Measurements from ENCODE around the gene PPP2R1B.

The PPP2R1B gene

DNA sequence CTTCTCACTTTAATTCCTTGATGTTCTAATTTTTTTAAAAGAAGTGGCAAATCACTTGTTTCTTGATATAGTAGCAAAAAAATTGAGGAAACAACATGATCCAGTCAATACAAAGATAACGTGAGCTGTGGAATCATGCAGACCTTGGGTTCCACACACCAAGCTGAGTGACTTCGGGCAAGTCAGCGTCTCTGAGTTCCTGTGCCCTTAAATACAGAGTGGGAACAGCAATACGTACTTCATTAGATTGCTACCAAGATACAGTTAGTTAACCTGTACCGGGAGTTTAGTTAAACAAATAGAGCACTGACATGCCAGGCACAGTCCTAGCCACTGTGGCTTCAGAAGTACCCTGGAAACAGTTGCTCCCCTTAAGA is 58.5 kb downstream of the PPP2R1B start:
- DNase-seq (ENCODE audit: low read depth in 1 of 2, low spot score in 1 of 2), result no peak
- no peak for TF ChIP-seq JUND (IDR thresholded peaks at IDR 0.05; ENCODE audit: low read depth)
- in situ Hi-C loops (cut with HindIII; ENCODE audit: low pct_unique_long_range_greater_than_20kb, low sequenced_read_pairs), result no loop called here

DNA sequence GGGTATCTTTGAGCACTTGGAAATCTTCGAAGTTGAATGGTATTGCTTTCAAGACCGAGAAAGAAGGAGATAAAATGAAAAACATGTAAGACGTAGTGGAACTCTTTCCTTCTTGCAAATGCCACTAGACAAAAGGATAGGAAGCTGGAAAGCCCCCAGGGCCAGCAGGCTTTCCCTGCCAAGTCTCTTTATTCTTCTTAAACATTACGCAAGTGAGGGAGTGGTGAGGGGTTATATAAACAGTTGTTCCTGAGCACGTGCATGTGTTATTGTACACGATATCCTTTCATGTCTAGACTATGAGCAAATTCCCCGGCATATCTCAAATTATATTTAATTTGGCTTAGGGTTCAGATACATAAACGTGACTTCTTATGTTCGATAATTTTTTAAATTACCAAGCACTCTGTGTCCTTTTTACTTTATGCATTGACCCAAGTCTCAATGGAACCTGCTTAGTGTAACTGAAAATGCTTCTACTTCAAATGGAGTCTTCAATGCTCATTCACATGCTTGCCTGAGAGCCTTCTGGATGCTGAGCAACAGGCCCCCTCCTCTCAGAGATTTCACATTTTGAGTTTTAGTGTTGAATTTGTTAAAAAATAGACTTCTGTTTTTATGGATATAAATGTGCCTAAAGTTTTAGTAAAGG is 59.0 kb downstream of the PPP2R1B start:
- DNase-seq (ENCODE audit: low read depth in 1 of 2, low spot score in 1 of 2), result peak in 1 of 2 experiments; percentile 16
- TF ChIP-seq JUND (IDR thresholded peaks at IDR 0.05; ENCODE audit: low read depth), result no peak

DNA sequence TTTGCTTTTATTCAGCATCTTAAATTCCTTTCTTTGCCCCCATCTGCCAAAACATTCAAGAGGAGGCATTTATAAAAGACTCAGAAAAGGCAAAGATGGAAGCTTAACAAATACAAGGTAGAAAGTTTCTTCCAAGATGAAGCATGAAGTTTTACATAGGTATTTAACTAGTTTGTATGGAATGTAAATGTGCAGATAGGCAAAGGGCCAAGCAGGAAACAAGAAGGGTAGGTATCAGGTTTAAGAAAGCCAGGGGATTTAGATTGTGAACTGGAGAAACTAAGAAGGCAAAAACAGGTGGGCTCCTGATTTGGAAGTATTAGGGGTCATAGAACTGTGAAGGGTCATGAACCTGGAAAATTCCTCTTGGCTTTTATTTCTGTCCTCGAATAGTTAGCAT is 62.6 kb downstream of the PPP2R1B start:
- no peak for TF ChIP-seq JUND (IDR thresholded peaks at IDR 0.05; ENCODE audit: low read depth)
- in situ Hi-C loops (cut with HindIII; ENCODE audit: low pct_unique_long_range_greater_than_20kb, low sequenced_read_pairs), result no loop called here
- no peak for DNase-seq (ENCODE audit: low read depth in 1 of 2, low spot score in 1 of 2)

More for the DNA sequence above, 59.0 kb downstream of the PPP2R1B start:
- in situ Hi-C loops (cut with HindIII; ENCODE audit: low pct_unique_long_range_greater_than_20kb, low sequenced_read_pairs), result no loop called here

DNA sequence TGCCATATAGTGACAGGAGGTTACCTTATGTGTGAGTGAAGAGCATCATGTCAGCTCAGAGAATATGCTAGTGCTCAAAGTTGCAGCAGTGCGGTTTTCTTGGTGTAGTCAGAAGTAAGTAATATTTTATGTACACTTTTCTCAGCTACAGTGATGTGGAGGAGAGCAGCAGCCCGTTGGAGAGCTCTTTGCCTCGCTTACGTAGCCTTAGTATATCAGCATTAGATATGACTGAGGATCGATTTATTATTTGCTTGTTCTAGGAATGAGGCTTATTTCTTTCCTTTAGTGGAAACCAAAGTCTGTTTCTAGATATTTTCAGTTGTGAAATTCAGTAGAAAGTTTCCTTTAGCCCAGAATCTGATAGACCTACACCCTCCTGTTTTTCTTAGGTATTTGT is 63.6 kb downstream of the PPP2R1B start:
- no peak for DNase-seq (ENCODE audit: low read depth in 1 of 2, low spot score in 1 of 2)
- in situ Hi-C loops (cut with HindIII; ENCODE audit: low pct_unique_long_range_greater_than_20kb, low sequenced_read_pairs), result no loop called here
- no peak for TF ChIP-seq JUND (IDR thresholded peaks at IDR 0.05; ENCODE audit: low read depth)

DNA sequence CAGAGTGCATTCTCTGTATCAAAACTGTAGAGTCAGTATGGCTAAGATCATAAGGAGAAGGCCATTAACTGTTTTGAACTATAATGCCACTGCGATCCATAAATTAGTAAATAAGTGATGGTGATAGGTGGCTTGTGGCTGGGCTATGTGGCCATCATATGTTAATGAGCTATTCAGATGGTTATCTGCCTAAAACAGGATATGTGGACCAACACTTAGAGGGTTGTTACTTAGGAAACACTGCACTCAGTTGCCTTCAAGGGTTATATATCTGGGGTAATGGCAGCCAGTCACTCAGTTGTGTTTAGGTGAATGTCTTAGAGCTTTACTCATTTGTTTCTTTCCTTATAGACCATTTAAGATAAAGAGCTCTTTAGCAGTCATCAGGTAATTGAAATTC is 66.0 kb downstream of the PPP2R1B start:
- no peak for TF ChIP-seq JUND (IDR thresholded peaks at IDR 0.05; ENCODE audit: low read depth)
- DNase-seq (ENCODE audit: low read depth in 1 of 2, low spot score in 1 of 2), result no peak
- in situ Hi-C loops (cut with HindIII; ENCODE audit: low pct_unique_long_range_greater_than_20kb, low sequenced_read_pairs), result no loop called here

DNA sequence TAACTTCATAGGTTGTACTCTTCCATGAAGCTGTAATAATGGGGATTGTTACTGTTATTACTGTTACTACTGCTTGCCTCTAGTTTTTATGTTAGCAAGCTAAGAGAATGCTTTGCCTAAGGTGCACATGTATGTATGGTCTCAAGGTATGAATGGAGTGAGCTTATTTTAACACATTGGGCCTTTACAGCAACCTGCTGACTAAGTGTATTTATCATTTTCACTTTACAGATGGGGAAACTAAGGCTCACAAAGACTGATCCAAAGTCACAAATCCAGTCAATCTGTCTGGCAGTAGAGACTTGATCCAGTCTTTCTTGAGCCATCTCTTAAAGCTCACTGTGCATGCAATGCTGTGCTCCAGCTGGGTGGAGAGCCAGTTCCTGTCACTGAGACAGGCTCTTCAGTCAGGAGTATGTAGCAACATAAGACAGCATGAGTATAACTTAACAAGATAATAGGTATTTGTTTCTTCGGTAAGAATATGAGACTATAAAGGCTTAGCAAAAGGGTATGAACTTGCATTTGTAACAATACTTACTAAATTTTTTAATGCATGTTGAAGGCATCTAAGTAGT is 66.5 kb downstream of the PPP2R1B start:
- TF ChIP-seq JUND (IDR thresholded peaks at IDR 0.05; ENCODE audit: low read depth), result no peak
- in situ Hi-C loops (cut with HindIII; ENCODE audit: low pct_unique_long_range_greater_than_20kb, low sequenced_read_pairs), result no loop called here
- no peak for DNase-seq (ENCODE audit: low read depth in 1 of 2, low spot score in 1 of 2)

DNA sequence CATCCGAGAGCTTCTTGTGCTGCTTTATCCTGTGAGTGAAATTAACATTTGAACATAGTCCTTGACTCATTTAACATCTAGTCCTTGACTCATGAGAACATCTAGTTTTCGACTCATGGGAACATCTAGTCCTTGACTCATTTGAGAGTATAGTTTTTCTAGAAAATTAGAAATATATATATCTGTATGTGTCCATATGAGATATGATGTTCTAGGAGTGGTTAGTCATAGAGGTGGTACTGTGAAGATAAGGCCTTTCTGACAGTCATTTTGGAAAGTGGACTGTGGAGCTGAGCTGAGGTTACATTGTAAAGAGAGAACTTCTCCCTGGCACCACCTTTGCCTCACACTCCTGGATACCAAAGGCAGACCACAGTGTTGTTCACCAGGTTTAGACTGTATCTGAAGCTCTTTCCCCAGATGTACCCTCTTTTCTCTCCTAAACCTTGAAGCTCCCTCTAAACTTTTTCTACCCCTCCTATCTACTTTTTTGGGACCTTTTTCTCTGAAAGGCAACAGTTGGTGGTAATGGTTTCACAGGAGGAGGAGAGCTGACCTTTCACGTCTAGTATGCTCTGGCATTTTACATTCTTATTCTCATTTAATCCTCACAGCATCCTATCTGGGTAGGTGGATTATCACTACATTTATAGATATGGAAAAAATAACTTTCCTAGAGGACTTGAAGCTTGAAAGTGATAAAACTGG is 67.2 kb downstream of the PPP2R1B start:
- in situ Hi-C loops (cut with HindIII; ENCODE audit: low pct_unique_long_range_greater_than_20kb, low sequenced_read_pairs), result no loop called here
- TF ChIP-seq JUND (IDR thresholded peaks at IDR 0.05; ENCODE audit: low read depth), result no peak
- no peak for DNase-seq (ENCODE audit: low read depth in 1 of 2, low spot score in 1 of 2)

DNA sequence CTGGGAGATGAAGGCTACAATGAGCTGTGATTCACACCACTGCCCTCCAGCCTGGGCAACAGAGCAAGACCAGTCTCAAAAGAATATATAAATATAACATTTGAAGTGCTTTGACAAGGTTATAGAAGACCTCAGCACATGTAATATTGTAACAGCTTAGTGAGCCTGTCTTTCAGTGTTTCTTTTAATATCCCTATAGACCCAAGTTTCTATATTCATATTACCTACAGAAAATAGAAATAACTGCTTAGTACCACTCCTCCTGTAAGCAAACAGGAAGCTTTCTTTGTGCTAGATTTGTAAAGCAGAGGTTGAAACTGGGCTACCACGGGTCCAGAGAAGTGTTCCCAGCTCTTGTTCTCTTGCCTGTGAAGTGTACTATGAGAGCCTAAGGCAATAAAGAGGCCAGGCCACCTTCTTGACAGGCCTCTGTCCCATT is 68.2 kb downstream of the PPP2R1B start:
- in situ Hi-C loops (cut with HindIII; ENCODE audit: low pct_unique_long_range_greater_than_20kb, low sequenced_read_pairs), result no loop called here
- no peak for TF ChIP-seq JUND (IDR thresholded peaks at IDR 0.05; ENCODE audit: low read depth)
- DNase-seq (ENCODE audit: low read depth in 1 of 2, low spot score in 1 of 2), result no peak

DNA sequence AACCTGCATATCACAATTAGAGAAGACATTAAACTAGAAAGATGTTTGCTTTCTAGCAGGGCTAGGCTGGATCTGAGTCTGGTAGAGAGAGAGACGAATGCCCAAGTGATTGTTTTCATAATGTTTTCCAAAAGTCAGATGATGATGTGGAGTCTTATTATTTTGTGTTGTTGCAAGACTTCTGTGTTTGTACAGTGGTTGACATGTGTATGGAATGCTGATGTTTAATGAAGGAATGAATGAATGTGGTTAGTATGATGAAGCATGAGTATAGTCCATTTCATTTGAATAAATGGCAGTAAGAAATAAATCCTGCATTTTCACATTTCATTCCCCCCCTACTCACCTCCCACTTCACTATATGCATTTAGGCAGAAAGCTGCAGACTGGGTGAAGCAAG is 69.6 kb downstream of the PPP2R1B start:
- no peak for DNase-seq (ENCODE audit: low read depth in 1 of 2, low spot score in 1 of 2)
- TF ChIP-seq JUND (IDR thresholded peaks at IDR 0.05; ENCODE audit: low read depth), result no peak
- in situ Hi-C loops (cut with HindIII; ENCODE audit: low pct_unique_long_range_greater_than_20kb, low sequenced_read_pairs), result no loop called here

DNA sequence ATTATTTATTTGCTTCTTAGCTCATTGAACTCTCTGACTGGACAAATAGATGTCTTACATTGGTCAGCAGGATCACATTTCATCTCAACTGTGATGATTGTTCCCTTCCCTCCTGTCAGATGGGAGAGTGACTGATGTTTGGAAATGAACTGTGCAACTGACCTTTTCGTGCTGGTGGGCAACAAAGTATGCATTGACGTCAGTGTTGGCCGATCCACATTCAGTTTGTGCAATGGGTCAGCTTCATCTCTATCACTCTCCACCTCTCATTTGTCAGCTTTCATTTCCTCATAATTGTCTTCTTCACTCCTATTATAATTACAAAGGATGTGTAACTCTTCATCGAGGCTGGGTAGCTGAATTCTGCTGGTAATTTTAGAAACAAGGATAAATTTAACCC is 71.3 kb downstream of the PPP2R1B start:
- DNase-seq (ENCODE audit: low read depth in 1 of 2, low spot score in 1 of 2), result no peak
- in situ Hi-C loops (cut with HindIII; ENCODE audit: low pct_unique_long_range_greater_than_20kb, low sequenced_read_pairs), result no loop called here
- TF ChIP-seq JUND (IDR thresholded peaks at IDR 0.05; ENCODE audit: low read depth), result no peak

DNA sequence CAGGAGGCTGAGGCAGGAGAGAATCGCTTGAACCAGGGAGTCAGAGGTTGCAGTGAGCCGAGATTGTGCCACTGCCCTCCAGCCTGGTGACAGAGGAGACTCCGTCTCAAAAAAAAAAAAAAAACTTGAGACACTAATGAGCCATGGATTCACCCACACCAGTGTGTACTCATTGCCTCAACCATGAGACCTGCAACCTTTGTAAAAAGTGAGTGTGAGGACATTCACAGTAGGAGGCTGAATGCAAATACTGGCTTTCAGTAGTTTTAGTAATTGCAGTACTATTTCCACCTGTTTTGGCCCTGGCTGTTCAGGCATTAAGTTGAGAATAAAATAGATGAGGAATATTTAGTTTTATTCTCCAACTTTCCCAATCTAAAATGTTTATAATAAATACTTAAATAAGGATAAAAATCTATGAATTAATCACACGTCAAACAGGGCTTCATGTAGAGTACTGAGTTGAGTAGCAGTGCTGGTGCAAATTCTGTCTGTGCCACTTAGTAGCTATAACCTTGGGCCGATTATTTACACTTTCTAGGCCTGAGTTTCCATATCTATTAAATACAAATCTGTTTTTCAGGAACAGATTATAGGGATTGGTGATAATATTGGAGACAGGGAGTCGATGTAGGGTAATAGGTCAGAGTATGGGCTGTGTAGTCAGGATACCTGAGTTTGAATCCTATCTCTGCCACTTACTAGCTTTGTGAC is 72.8 kb downstream of the PPP2R1B start:
- in situ Hi-C loops (cut with HindIII; ENCODE audit: low pct_unique_long_range_greater_than_20kb, low sequenced_read_pairs), result no loop called here
- no peak for TF ChIP-seq JUND (IDR thresholded peaks at IDR 0.05; ENCODE audit: low read depth)
- DNase-seq (ENCODE audit: low read depth in 1 of 2, low spot score in 1 of 2), result no peak

DNA sequence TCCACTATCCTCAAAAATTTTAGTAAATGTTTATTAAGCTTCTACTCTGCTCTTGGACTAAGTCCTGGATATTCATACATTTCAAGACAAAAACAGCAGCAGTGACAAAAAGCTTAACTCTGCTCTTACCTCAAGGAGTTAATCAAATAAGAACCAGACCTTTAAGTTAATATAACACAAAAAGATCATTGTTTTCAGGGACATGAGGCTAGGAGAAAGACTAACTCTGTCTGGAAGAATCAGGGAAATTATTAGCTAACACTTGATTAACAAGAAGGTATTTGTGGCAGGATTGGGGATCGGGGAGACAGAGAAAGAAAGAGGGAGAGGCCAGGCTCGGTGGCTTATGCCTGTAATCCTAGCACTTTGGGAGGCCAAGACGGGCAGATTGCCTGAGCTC is 74.4 kb downstream of the PPP2R1B start:
- in situ Hi-C loops (cut with HindIII; ENCODE audit: low pct_unique_long_range_greater_than_20kb, low sequenced_read_pairs), result no loop called here

DNA sequence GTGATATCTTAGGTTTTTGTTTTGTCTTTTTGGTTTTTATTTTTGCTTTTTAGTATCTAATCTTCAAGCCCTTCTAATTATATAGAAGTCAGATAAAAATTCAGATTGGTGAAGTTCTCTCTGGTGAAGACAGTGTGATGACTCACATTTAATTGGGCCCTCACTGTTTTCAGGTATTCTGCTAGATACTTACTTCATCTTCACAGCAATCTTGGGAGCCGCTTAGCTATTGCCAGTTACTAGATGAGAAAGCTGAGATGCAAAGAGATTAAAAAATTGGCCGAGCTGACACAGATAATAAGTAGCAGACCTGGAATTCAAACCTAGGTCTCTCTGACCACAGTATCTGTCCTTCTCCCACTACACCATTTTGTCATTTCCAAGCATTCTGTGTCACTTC is 75.0 kb downstream of the PPP2R1B start:
- in situ Hi-C loops (cut with HindIII; ENCODE audit: low pct_unique_long_range_greater_than_20kb, low sequenced_read_pairs), result no loop called here
- TF ChIP-seq JUND (IDR thresholded peaks at IDR 0.05; ENCODE audit: low read depth), result no peak
- no peak for DNase-seq (ENCODE audit: low read depth in 1 of 2, low spot score in 1 of 2)

More for the DNA sequence above, 74.4 kb downstream of the PPP2R1B start:
- no peak for DNase-seq (ENCODE audit: low read depth in 1 of 2, low spot score in 1 of 2)
- no peak for TF ChIP-seq JUND (IDR thresholded peaks at IDR 0.05; ENCODE audit: low read depth)

Measured in T47D (cell line).